CD4-positive, alpha-beta T cell treated with Interleukin-17A for 1 hour (primary cell): ENCODE results near the gene SAFB.
A peak's percentile ranks its signal among the peaks of the same experiment; 100 is the strongest.
"Not testable (repeated sequence)": the region's sequence is repeated elsewhere in the genome, so short reads cannot be mapped to it uniquely, and the experiment has no call there.

ENCODE experiments used
- DNase-seq: peaks from one replicate; pipeline ENCODE4 v3.0.0-alpha.2; 2020

SAFB gene

GRCh38 chr19:5595745-5596144 lies 27.1 kb upstream of the SAFB start:
- DNase-seq: no peak

DNA sequence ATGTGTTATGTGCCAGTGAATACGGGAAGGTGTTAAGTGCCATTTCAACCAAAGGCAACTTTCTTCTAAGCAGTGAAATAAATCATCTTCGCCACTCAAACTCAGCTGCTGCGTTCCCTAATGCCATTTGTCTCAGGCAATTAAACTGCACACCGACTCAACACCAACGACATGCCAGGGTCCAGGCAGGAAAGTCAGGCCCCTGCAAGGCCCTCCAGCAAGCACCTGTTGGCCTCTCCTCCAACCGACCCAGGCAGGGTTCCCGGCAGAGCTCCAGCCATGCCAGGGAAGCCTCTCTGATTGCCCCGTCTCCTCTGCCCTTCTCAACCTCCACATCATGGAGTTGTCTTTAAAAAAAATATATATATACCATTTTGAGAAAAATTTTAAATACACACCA lies 22.1 kb upstream of the SAFB start:
- no peak for DNase-seq

DNA sequence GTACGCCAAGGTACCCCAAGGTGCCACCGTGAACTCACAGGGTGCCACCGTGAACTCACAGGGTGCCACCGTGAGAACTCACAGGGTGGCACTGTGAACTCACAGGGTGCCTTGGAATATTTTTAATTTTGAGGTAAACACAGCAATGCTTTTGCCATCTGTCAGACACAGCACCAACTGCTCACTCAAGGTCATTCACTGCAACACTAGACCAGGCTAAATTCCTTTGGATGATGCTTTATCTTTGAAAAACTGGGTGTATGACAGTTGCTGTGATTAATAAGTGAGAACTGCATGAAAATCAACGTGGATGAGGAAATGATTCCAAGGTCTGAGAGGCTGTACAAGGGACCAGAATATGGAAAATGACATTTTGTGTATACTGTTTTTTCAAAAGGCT lies 19.3 kb upstream of the SAFB start:
- no peak for DNase-seq

- DNase-seq: no peak
Measured at GRCh38 chr19:5605362-5605761, 17.5 kb upstream of the SAFB start.

GRCh38 chr19:5607318-5608275 lies 15.3 kb upstream of the SAFB start:
- DNase-seq: no peak

- DNase-seq: no peak
Measured at GRCh38 chr19:5608291-5608690, 14.6 kb upstream of the SAFB start.

DNA sequence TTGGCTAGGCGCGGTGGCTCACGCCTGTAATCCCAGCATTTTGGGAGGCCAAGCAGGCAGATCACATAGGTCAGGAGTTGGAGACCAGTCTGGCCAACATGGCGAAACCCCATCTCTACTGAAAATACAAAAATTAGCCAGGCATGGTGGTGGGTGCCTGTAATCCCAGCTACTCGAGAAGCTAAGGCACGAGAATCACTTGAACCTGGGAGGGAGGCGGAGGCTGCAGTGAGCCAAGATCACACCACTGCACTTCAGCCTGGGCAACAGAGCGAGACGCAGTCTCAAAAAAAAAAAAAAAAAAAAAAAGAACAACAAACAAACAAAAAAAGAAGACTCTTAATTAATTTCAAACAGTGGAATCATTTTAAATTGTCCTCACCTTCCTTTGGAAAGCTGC lies 14.1 kb upstream of the SAFB start:
- DNase-seq: not testable (repeated sequence)

GRCh38 chr19:5609881-5610448 lies 12.9 kb upstream of the SAFB start:
- no peak for DNase-seq

DNA sequence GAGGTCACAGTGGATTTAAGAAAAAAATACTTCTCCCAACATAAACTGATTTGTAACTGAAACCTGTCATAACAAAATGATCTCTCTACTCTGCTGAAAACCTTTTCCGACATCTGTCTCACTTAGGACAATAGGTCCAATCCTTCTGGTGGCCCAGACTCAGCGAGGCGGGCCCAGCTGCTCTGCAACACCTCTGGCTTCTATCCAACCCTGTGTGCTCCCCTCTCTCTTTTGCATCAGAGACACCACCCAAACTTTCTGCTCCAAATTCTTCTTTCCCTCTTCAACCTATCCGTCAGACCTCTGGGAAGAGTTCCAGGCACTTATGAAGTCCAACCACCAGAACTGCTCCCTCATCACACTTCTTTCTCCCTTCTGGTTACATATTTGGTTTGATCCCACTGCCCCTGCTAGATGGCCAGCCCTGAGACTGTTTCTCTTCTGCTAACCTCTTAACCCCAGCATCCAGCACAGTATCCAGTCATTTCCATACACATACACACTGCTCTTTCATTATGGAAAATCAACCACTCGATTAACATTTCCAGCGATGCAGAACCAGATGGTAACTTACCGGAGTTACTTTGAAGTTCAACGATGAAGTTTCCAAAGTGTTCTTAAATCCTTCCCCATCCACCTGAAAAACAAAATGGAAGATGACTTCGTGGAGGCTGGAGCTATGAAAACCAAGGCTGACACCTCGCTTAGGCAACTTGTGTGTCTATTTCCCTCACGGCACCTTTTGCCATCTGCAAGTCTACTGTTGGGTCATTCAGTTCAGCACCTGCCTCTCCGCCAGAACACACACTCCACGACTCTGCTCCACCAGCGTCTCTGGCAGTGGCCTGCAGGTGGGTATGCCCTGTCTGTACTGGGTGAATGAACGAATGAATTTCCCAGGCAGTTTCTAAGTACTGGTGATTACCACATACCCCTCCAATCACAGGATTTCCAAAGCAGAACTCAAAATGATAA lies 9.7 kb upstream of the SAFB start:
- no peak for DNase-seq

DNA sequence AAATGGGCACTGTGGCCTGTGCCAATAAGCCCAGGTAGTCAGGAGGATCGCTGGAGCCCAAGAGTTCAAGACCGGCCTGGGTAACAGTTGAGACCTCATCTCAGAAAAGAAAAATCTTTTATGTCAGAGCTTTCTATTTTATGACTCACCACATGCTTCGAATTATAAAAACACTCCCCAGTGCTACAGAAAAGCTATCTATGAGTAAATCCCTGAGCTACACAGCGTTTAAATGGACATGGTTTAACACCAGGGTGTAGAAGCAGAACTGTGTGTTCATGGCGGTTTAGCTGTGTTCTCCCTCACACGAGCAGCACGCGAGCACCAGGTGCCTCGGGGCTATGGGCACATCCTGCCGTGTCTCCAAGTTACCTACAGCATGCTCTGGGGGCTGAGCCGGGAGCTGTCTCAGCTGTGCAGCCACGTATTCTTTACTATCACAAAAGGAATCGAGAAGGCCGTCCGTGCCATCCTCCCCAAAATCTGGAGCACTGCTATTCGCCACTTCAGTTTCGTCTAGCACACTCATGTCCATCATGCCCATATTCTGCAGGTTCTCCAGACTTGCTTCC lies 7.0 kb upstream of the SAFB start:
- no peak for DNase-seq

DNA sequence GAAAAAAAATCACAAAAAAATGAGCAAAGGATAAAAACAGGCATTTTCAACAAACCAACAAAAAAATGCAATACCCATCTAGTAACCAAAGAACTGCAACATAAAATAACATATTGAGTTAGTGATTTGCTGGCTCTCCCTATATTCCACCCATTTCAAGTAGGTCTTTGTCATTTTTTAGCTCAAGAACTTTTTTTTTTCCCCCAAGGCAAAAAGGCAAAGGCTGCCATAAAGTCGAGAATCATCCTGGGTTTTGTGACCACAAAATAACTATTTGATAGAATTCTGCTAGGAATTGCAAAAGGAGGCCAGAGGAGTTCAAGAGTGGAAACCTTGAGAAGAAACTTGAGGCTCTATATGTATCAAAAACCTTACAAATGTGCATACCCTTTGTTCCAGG lies 5.8 kb upstream of the SAFB start:
- DNase-seq: no peak

DNA sequence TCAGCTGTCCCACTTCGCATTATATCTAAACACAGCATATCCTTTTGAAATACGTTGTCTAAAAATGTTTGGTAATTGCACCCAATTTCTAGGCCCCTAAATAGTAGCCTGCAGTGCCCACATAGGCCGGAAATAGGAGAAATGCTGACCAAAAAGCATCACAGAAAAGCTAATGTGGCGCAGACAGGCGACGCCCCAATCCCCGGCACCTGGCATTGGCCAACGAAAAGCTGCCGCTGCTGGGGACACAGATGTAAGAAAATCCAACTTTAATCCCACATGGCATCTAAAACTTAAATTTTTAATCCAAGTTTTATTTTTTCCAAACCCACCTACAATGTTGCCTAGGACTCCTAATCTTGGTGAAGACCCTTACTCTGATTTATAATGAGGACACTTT lies 4.3 kb upstream of the SAFB start:
- no peak for DNase-seq

- DNase-seq: no peak
Measured at GRCh38 chr19:5619946-5620345, 2.9 kb upstream of the SAFB start.

DNA sequence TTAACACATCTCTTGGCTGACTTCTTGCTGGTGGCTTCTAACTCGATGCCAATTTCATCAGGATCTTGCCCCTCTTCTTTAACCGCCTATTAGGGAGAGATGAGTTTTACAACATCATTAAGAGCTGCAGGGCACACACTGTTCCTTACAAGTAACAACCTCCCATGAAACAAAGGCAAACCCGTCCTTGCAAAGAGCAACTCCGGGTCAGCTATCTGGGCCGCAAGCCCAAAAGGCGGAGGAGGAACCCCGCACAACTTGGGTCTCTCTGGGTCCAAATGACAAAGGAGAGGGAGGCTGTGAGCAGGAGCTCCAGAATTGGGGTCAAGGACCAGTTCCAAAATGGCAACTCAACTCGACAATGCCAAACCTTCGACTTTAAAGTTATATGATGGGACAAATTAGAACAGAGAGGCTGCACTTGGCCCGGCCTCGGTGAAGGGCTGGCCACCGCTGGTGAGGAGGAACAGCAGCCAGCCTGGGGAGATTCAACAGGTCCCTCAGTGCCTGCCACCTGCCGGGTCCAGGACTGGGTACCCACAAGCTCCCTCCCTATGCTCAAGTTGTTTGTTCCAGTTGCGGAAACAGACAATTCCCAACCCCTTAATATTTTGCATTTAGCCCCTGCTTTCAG lies 1.5 kb upstream of the SAFB start:
- no peak for DNase-seq

- no peak for DNase-seq
Measured at GRCh38 chr19:5621945-5622464, 878 bp upstream of the SAFB start.

GRCh38 chr19:5623397-5624017 lies 624 bp downstream of the SAFB start:
- peak; percentile 26 for DNase-seq

GRCh38 chr19:5624018-5624663 lies 1.3 kb downstream of the SAFB start:
- peak; percentile 32 for DNase-seq

- DNase-seq: no peak
Measured at GRCh38 chr19:5624741-5625278, 1.9 kb downstream of the SAFB start.

DNA sequence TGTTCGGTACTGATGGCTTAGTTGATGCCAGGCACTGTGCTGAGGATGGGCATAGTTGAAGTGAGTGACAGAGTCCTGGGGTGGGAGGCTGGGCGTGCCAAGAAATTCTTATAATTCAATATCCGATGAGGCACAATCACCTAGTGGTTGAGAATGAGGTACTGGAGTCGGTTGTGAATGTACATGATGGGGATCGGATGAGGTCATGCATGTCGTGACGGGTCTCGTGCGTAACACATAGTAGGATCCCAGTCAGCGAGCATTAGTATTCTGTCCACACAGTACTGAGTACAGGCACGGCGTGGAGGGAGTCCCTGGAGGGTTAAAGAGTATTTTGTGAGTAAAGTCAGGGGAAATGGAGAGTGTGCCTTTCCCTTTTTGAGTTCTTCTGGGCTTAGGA lies 2.8 kb downstream of the SAFB start:
- DNase-seq: no peak

DNA sequence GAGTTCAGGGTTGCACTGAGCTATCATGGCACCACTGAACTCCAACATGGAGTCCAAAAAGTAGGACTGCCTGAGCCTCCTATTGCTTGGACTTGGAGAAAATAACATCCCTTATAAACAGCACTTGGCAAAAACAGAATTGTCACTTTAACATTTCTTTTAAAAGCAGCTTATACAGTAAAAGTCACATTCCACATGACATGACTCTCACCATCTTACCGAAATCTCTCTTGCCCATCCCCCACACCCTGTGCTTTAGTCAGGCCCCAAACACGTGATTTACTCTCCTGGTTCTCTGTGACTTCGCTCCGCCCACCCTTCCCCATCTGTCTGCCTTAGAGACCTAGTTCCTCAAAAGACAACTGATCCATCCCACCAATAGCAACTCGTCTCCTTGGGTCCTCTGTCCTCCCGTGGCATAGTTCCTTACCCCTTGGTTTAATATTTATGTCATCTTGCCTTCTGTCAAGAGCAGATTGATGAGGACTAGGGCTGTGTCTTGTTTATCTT lies 4.6 kb downstream of the SAFB start:
- peak; percentile 33 for DNase-seq

DNA sequence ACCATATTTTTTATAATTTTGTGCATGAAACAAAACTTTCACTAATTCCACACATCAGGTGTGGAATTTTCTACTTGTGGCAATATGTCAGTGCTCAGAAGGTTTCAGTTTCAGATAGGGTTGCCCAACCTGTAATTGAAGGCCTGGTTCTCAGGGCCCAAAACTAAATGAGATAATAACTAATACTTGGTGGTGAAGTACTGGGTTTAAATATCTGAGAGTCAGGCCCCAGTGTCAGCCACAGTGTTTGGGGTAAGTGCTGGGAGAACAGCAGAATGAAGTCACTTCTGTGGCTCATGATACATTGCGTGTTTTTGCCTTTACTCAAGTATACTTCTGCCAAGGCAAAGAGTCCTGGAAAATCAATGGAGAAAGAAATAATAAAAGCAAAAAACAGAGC lies 5.6 kb downstream of the SAFB start:
- DNase-seq: no peak
